ENCODE data around the gene KCNQ1.

DNA sequence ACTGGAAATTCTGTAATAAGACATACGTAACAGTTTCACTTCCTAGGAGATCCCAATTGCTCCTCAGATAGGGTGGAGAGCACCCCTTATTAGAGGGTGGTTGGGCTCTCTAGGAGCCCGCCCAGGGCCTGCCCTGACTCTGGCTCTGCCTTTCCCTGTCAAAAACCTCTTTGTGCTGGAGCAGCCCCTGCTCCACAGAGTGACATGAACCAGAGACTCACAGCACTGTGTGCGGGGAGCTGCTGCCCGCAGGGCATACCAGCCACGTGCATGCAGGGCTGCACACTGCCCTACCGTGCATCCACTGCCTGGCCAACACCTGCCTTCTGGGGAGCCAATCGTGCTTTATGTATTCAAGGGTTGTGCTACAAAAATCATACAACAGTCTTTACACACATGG is 230.7 kb downstream of the KCNQ1 start:
- TF ChIP-seq ZFP30 (CRISPR knock-in tag; IDR thresholded peaks at IDR 0.05) (no peak), ZC3H10 (CRISPR knock-in tag; IDR thresholded peaks at IDR 0.05) (no peak), TOX (CRISPR knock-in tag; IDR thresholded peaks at IDR 0.05; ENCODE audit: borderline replicate concordance) (no peak), BACH2 (CRISPR knock-in tag; IDR thresholded peaks at IDR 0.05; ENCODE audit: borderline replicate concordance) (no peak), ARNTL (CRISPR knock-in tag; IDR thresholded peaks at IDR 0.05; ENCODE audit: borderline replicate concordance, low read depth) (no peak), CSDC2 (CRISPR knock-in tag; IDR thresholded peaks at IDR 0.05) (no peak), RARB (CRISPR knock-in tag; IDR thresholded peaks at IDR 0.05) (no peak), ESRRG (CRISPR knock-in tag; IDR thresholded peaks at IDR 0.05) (no peak)
- TF ChIP-seq, protein P1, sequence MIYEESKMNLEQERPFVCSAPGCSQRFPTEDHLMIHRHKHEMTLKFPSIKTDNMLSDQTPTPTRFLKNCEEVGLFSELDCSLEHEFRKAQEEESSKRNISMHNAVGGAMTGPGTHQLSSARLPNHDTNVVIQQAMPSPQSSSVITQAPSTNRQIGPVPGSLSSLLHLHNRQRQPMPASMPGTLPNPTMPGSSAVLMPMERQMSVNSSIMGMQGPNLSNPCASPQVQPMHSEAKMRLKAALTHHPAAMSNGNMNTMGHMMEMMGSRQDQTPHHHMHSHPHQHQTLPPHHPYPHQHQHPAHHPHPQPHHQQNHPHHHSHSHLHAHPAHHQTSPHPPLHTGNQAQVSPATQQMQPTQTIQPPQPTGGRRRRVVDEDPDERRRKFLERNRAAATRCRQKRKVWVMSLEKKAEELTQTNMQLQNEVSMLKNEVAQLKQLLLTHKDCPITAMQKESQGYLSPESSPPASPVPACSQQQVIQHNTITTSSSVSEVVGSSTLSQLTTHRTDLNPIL (CRISPR knock-in tag; IDR thresholded peaks at IDR 0.05; ENCODE audit: low read depth): no peak

All from SK-N-SH treated with all-trans-retinoic acid at 6 μM for 48 hours (cell line).